Measurements from ENCODE around the gene SLC22A2. TPM values are rescaled to one million over a fixed set of nuclear protein-coding genes. Genes with fewer than 3 reads are reported as not detected.

SLC22A2 gene
- total and polyA plus RNA-seq, 2 donors (not counting 3 experiments of a cell fraction or from before 2014, with no cell fraction given), result not detected

DNA sequence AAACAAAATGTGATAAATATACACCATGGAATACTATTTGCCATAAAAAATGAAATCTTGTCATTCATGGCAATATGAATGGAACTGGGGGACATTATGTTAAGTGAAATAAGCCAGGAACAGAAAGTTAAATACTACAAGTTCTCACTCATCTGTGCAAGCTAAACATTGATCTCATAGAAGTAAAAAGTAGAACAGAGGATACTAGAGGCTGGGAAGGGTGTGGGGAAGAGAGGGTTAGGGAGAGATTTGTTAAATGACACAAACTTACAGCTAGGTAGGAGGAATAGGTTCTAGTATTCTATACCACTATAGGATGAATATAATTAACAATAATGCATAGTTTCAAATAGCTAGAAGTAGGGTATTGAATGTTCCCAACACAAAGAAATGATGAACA, 61.0 kb downstream of the SLC22A2 start:
- CTCF ChIA-PET, result no interaction called here

More for the DNA sequence above, 61.0 kb downstream of the SLC22A2 start:
- TF ChIP-seq JUN (IDR thresholded peaks at IDR 0.05; ENCODE audit: borderline replicate concordance, insufficient read depth, insufficient read length, low read depth), result no peak
- no peak for TF ChIP-seq FOS (IDR thresholded peaks at IDR 0.05; ENCODE audit: borderline replicate concordance, insufficient read depth, low read length)
- no peak for TF ChIP-seq GATA2 (IDR thresholded peaks at IDR 0.05; ENCODE audit: insufficient read depth, insufficient read length, low read depth, low read length)
- no peak for TF ChIP-seq EZH2 (IDR thresholded peaks at IDR 0.05; ENCODE audit: borderline replicate concordance, low read depth, low read length, severe bottlenecking)
- TF ChIP-seq, protein P1, sequence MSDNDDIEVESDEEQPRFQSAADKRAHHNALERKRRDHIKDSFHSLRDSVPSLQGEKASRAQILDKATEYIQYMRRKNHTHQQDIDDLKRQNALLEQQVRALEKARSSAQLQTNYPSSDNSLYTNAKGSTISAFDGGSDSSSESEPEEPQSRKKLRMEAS (IDR thresholded peaks at IDR 0.05; ENCODE audit: insufficient read depth, insufficient read length), result no peak
- no peak for TF ChIP-seq MYC (IDR thresholded peaks at IDR 0.05; ENCODE audit: low read depth, low read length)
- TF ChIP-seq, protein P2, sequence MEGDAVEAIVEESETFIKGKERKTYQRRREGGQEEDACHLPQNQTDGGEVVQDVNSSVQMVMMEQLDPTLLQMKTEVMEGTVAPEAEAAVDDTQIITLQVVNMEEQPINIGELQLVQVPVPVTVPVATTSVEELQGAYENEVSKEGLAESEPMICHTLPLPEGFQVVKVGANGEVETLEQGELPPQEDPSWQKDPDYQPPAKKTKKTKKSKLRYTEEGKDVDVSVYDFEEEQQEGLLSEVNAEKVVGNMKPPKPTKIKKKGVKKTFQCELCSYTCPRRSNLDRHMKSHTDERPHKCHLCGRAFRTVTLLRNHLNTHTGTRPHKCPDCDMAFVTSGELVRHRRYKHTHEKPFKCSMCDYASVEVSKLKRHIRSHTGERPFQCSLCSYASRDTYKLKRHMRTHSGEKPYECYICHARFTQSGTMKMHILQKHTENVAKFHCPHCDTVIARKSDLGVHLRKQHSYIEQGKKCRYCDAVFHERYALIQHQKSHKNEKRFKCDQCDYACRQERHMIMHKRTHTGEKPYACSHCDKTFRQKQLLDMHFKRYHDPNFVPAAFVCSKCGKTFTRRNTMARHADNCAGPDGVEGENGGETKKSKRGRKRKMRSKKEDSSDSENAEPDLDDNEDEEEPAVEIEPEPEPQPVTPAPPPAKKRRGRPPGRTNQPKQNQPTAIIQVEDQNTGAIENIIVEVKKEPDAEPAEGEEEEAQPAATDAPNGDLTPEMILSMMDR (IDR thresholded peaks at IDR 0.05; ENCODE audit: extremely low read depth in 1 of 2, insufficient read depth in 1 of 2, low read depth in 1 of 2, low read length in 2 of 2), result no peak
- TF ChIP-seq POLR2AphosphoS5 (IDR thresholded peaks at IDR 0.05; ENCODE audit: insufficient read depth, low read depth, low read length), result no peak
- TF ChIP-seq POLR2A (IDR thresholded peaks at IDR 0.05; ENCODE audit: low read depth, low read length), result no peak
- Histone ChIP-seq H3K79me2 (ENCODE audit: control insufficient read depth, insufficient read depth, low read length) (no peaks in the 10 kb centered on the region), H3K27me3 (ENCODE audit: control insufficient read depth in 2 of 2, insufficient read depth in 2 of 2, low read length in 2 of 2) (no peaks in the 10 kb centered on the region), H3K9me1 (replicated peaks; ENCODE audit: control insufficient read depth, extremely low read depth, insufficient read depth, low read length) (no peaks in the 10 kb centered on the region), H3K4me2 (ENCODE audit: insufficient read depth, low read length) (no peak overlapping the region), H3K36me3 (ENCODE audit: control insufficient read depth in 2 of 2, extremely low read depth in 1 of 2, insufficient read depth in 2 of 2, low read length in 2 of 2) (no peaks in the 10 kb centered on the region), H3K4me1 (ENCODE audit: control insufficient read depth, extremely low read depth, insufficient read depth, low read length) (no peaks in the 10 kb centered on the region), H2AFZ (ENCODE audit: low read depth, low read length) (no peak overlapping the region), H3K4me3 (replicated peaks in 1 of 3; ENCODE audit: insufficient read depth in 1 of 3, low read depth in 1 of 3, low read length in 3 of 3) (no peak overlapping the region), H3K27ac (ENCODE audit: insufficient read depth, low read depth, low read length) (no peak overlapping the region), H4K20me1 (replicated peaks; ENCODE audit: control insufficient read depth, extremely low read depth, insufficient read depth, low read length) (no peaks in the 10 kb centered on the region), H3K9ac (replicated peaks; ENCODE audit: extremely low read depth, insufficient read depth, low read length) (no peak overlapping the region), H3K9me3 (replicated peaks; ENCODE audit: control insufficient read depth, insufficient read depth, low read length) (peaks cover 6% of the 10 kb centered on the region)
- POLR2A ChIA-PET, result no interaction called here
- DNase-seq (ENCODE audit: low read depth, low spot score), result no peak
- intact Hi-C loops (cut with micrococcal nuclease), result no loop called here
- dilution Hi-C loops (cut with MboI; ENCODE audit: extremely low pct_ligation_motif_present, low sequenced_read_pairs), result no loop called here
- no TSS peak for BruUV-seq (replicated peaks)
- no peak for FAIRE-seq

Measured in endothelial cell of umbilical vein (primary cell).